Measurements from ENCODE around the gene TMEM108.

Gene TMEM108

GRCh38 chr3:133442518-133442917, 404.3 kb downstream of the TMEM108 start:
- no peaks in the 10 kb centered on the region for H3K27me3 ChIP-seq (ENCODE audit: insufficient read depth, low read length)
- no CpG with 5 or more reads among the region's 1 CpG for WGBS (ENCODE audit: extremely low coverage, insufficient coverage, insufficient read length)
- peaks cover 0 to 4% of the 10 kb centered on the region in 2 experiments for H3K4me1 ChIP-seq (ENCODE audit: control insufficient read depth in 1 of 2, insufficient read depth in 2 of 2, low read length in 2 of 2)
- H3K4me3 ChIP-seq (ENCODE audit: low read depth, low read length), result no peak overlapping the region
- no peak overlapping the region for H4K91ac ChIP-seq (ENCODE audit: low read depth, low read length)
- no peaks in the 10 kb centered on the region for H3K9me3 ChIP-seq (ENCODE audit: insufficient read depth, low read depth, low read length)
- no peak overlapping the region for H3K27ac ChIP-seq (ENCODE audit: low read depth, low read length)
- no peak overlapping the region for H4K12ac ChIP-seq (ENCODE audit: low read depth, low read length)
- no peak overlapping the region for H3K4me2 ChIP-seq (ENCODE audit: low read length)
- H4K8ac ChIP-seq (ENCODE audit: low read depth, low read length), result no peak overlapping the region
- no peak for DNase-seq
- no peak overlapping the region for H3K18ac ChIP-seq (ENCODE audit: low read length)
- no peak overlapping the region for H2BK5ac ChIP-seq (ENCODE audit: low read depth, low read length, poor library complexity)
- H2AK5ac ChIP-seq (ENCODE audit: low read length), result no peak overlapping the region
- H3K79me1 ChIP-seq (ENCODE audit: low read length), result no peaks in the 10 kb centered on the region
- H3K23ac ChIP-seq (ENCODE audit: low read length), result no peak overlapping the region
- no peak overlapping the region for H3K9ac ChIP-seq (ENCODE audit: low read length)
- no peak overlapping the region for H2BK12ac ChIP-seq (ENCODE audit: low read length)
- no peaks in the 10 kb centered on the region for H3K79me2 ChIP-seq (ENCODE audit: control insufficient read depth, insufficient read depth, low read length, poor library complexity)
- H2BK120ac ChIP-seq (ENCODE audit: insufficient read depth, low read length, poor library complexity), result no peak overlapping the region
- H3K36me3 ChIP-seq (ENCODE audit: control insufficient read depth in 1 of 2, insufficient read depth in 2 of 2, low read length in 2 of 2), result no peaks in the 10 kb centered on the region
- H3K14ac ChIP-seq (ENCODE audit: low read length), result no peak overlapping the region
- H2AFZ ChIP-seq (ENCODE audit: insufficient read depth, low read length, poor library complexity), result no peak overlapping the region
- no peak overlapping the region for H3K4ac ChIP-seq (ENCODE audit: low read depth, low read length)

- no peaks in the 10 kb centered on the region for H3K79me1 ChIP-seq (ENCODE audit: low read length)
- no CpG with 5 or more reads among the region's 5 CpGs for WGBS (ENCODE audit: extremely low coverage, insufficient coverage, insufficient read length)
- no peak overlapping the region for H3K27ac ChIP-seq (ENCODE audit: low read depth, low read length)
- H4K91ac ChIP-seq (ENCODE audit: low read depth, low read length), result no peak overlapping the region
- H2BK12ac ChIP-seq (ENCODE audit: low read length), result no peak overlapping the region
- no peaks in the 10 kb centered on the region for H3K36me3 ChIP-seq (ENCODE audit: control insufficient read depth in 1 of 2, insufficient read depth in 2 of 2, low read length in 2 of 2)
- H4K12ac ChIP-seq (ENCODE audit: low read depth, low read length), result no peak overlapping the region
- H2AK5ac ChIP-seq (ENCODE audit: low read length), result no peak overlapping the region
- H3K79me2 ChIP-seq (ENCODE audit: control insufficient read depth, insufficient read depth, low read length, poor library complexity), result no peaks in the 10 kb centered on the region
- H3K27me3 ChIP-seq (ENCODE audit: insufficient read depth, low read length), result no peaks in the 10 kb centered on the region
- H3K14ac ChIP-seq (ENCODE audit: low read length), result no peak overlapping the region
- no peak overlapping the region for H3K4me2 ChIP-seq (ENCODE audit: low read length)
- peaks cover 4 to 9% of the 10 kb centered on the region in 2 experiments for H3K4me1 ChIP-seq (ENCODE audit: control insufficient read depth in 1 of 2, insufficient read depth in 2 of 2, low read length in 2 of 2)
- H3K23ac ChIP-seq (ENCODE audit: low read length), result no peak overlapping the region
- no peak overlapping the region for H4K8ac ChIP-seq (ENCODE audit: low read depth, low read length)
- H3K4ac ChIP-seq (ENCODE audit: low read depth, low read length), result no peak overlapping the region
- no peak overlapping the region for H3K9ac ChIP-seq (ENCODE audit: low read length)
- no peak overlapping the region for H2BK5ac ChIP-seq (ENCODE audit: low read depth, low read length, poor library complexity)
- H3K18ac ChIP-seq (ENCODE audit: low read length), result no peak overlapping the region
- no peak overlapping the region for H2AFZ ChIP-seq (ENCODE audit: insufficient read depth, low read length, poor library complexity)
- H3K9me3 ChIP-seq (ENCODE audit: insufficient read depth, low read depth, low read length), result no peaks in the 10 kb centered on the region
- no peak overlapping the region for H2BK120ac ChIP-seq (ENCODE audit: insufficient read depth, low read length, poor library complexity)
- DNase-seq, result no peak
- no peak overlapping the region for H3K4me3 ChIP-seq (ENCODE audit: low read depth, low read length)
Measured at GRCh38 chr3:133443649-133444422, 405.6 kb downstream of the TMEM108 start.

- no peak overlapping the region for H3K4ac ChIP-seq (ENCODE audit: low read depth, low read length)
- no CpG with 5 or more reads among the region's 4 CpGs for WGBS (ENCODE audit: extremely low coverage, insufficient coverage, insufficient read length)
- no peaks in the 10 kb centered on the region for H3K27me3 ChIP-seq (ENCODE audit: insufficient read depth, low read length)
- H4K12ac ChIP-seq (ENCODE audit: low read depth, low read length), result no peak overlapping the region
- H3K79me2 ChIP-seq (ENCODE audit: control insufficient read depth, insufficient read depth, low read length, poor library complexity), result no peaks in the 10 kb centered on the region
- no peak overlapping the region for H2AK5ac ChIP-seq (ENCODE audit: low read length)
- H3K9me3 ChIP-seq (ENCODE audit: insufficient read depth, low read depth, low read length), result no peaks in the 10 kb centered on the region
- H2BK12ac ChIP-seq (ENCODE audit: low read length), result no peak overlapping the region
- H4K8ac ChIP-seq (ENCODE audit: low read depth, low read length), result no peak overlapping the region
- H4K91ac ChIP-seq (ENCODE audit: low read depth, low read length), result no peak overlapping the region
- no peak overlapping the region for H3K18ac ChIP-seq (ENCODE audit: low read length)
- no peak overlapping the region for H3K14ac ChIP-seq (ENCODE audit: low read length)
- DNase-seq, result no peak
- no peak overlapping the region for H3K27ac ChIP-seq (ENCODE audit: low read depth, low read length)
- no peaks in the 10 kb centered on the region for H3K79me1 ChIP-seq (ENCODE audit: low read length)
- H3K4me1 ChIP-seq (ENCODE audit: control insufficient read depth in 1 of 2, insufficient read depth in 2 of 2, low read length in 2 of 2), result peaks cover 4 to 9% of the 10 kb centered on the region in 2 experiments
- no peak overlapping the region for H2AFZ ChIP-seq (ENCODE audit: insufficient read depth, low read length, poor library complexity)
- no peak overlapping the region for H3K23ac ChIP-seq (ENCODE audit: low read length)
- no peak overlapping the region for H3K4me3 ChIP-seq (ENCODE audit: low read depth, low read length)
- H2BK5ac ChIP-seq (ENCODE audit: low read depth, low read length, poor library complexity), result no peak overlapping the region
- no peak overlapping the region for H2BK120ac ChIP-seq (ENCODE audit: insufficient read depth, low read length, poor library complexity)
- H3K4me2 ChIP-seq (ENCODE audit: low read length), result no peak overlapping the region
- H3K9ac ChIP-seq (ENCODE audit: low read length), result no peak overlapping the region
- H3K36me3 ChIP-seq (ENCODE audit: control insufficient read depth in 1 of 2, insufficient read depth in 2 of 2, low read length in 2 of 2), result no peaks in the 10 kb centered on the region
Measured at GRCh38 chr3:133444423-133444774, 406.2 kb downstream of the TMEM108 start.

GRCh38 chr3:133445108-133445507, 406.9 kb downstream of the TMEM108 start:
- H2BK120ac ChIP-seq (ENCODE audit: insufficient read depth, low read length, poor library complexity), result no peak overlapping the region
- no peaks in the 10 kb centered on the region for H3K9me3 ChIP-seq (ENCODE audit: insufficient read depth, low read depth, low read length)
- no peak overlapping the region for H3K4me2 ChIP-seq (ENCODE audit: low read length)
- H3K23ac ChIP-seq (ENCODE audit: low read length), result no peak overlapping the region
- H2AFZ ChIP-seq (ENCODE audit: insufficient read depth, low read length, poor library complexity), result no peak overlapping the region
- no peak overlapping the region for H3K18ac ChIP-seq (ENCODE audit: low read length)
- H3K79me1 ChIP-seq (ENCODE audit: low read length), result no peaks in the 10 kb centered on the region
- H3K4me3 ChIP-seq (ENCODE audit: low read depth, low read length), result no peak overlapping the region
- WGBS (ENCODE audit: extremely low coverage, insufficient coverage, insufficient read length), result no CpG with 5 or more reads among the region's 2 CpGs
- H3K27ac ChIP-seq (ENCODE audit: low read depth, low read length), result no peak overlapping the region
- H3K14ac ChIP-seq (ENCODE audit: low read length), result no peak overlapping the region
- no peak overlapping the region for H4K12ac ChIP-seq (ENCODE audit: low read depth, low read length)
- no peak overlapping the region for H2BK5ac ChIP-seq (ENCODE audit: low read depth, low read length, poor library complexity)
- H3K4ac ChIP-seq (ENCODE audit: low read depth, low read length), result no peak overlapping the region
- no peaks in the 10 kb centered on the region for H3K79me2 ChIP-seq (ENCODE audit: control insufficient read depth, insufficient read depth, low read length, poor library complexity)
- H2BK12ac ChIP-seq (ENCODE audit: low read length), result no peak overlapping the region
- H3K9ac ChIP-seq (ENCODE audit: low read length), result no peak overlapping the region
- no peak overlapping the region for H2AK5ac ChIP-seq (ENCODE audit: low read length)
- no peaks in the 10 kb centered on the region for H3K27me3 ChIP-seq (ENCODE audit: insufficient read depth, low read length)
- no peaks in the 10 kb centered on the region for H3K36me3 ChIP-seq (ENCODE audit: control insufficient read depth in 1 of 2, insufficient read depth in 2 of 2, low read length in 2 of 2)
- peaks cover 4 to 10% of the 10 kb centered on the region in 2 experiments for H3K4me1 ChIP-seq (ENCODE audit: control insufficient read depth in 1 of 2, insufficient read depth in 2 of 2, low read length in 2 of 2)
- no peak overlapping the region for H4K91ac ChIP-seq (ENCODE audit: low read depth, low read length)
- no peak overlapping the region for H4K8ac ChIP-seq (ENCODE audit: low read depth, low read length)
- no peak for DNase-seq

Measured in trophoblast cell (in vitro differentiated cells and primary cell).